ENCODE results near the gene FAM98A. TPM values are rescaled to one million over a fixed set of nuclear protein-coding genes. Genes with fewer than 3 reads are reported as not detected.
A peak's percentile ranks its signal among the peaks of the same experiment; 100 is the strongest.

FAM98A gene
- total RNA-seq, 1 experiment from 2014 or later, result 69.0 TPM

DNA sequence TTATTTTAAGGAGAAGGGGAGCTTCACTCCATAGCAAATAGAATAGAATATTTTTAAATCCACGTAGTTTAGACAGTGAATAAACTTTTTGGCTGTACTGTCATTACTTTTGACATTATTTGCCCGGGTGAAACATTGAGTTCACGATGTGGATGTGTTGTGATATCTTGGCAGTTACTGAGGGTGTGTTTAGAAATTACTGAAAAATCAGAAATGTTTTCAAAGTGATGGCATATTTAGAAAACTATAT is 769 bp upstream of the FAM98A start:
- Mint-ChIP-seq H3K9me3 (ENCODE audit: unreplicated experiment) (no peaks in the 10 kb centered on the region), H3K27me3 (ENCODE audit: insufficient read depth, unreplicated experiment) (no peaks in the 10 kb centered on the region), H3K27ac (ENCODE audit: low read depth, unreplicated experiment) (peak overlapping the region; percentile 94), H3K4me1 (ENCODE audit: insufficient read depth, unreplicated experiment) (peaks cover 7% of the 10 kb centered on the region), H3K36me3 (ENCODE audit: insufficient read depth, unreplicated experiment) (peaks cover 10% of the 10 kb centered on the region), H3K4me3 (ENCODE audit: unreplicated experiment) (peak overlapping the region; percentile 92)
- ChIA-PET POLR2A (interaction anchor here (0.5 to 1.9 kb wide), 6 partner anchors 9 to 464 kb away, joined by 3 to 9 read pairs (median 4); no protein-coding TSS in a partner anchor), CTCF (interaction anchor here (0.6 to 1.4 kb wide), 8 partner anchors 15 to 707 kb away, joined by 3 to 7 read pairs (median 3); no protein-coding TSS in a partner anchor)
- no peak for TF ChIP-seq CTCF (IDR thresholded peaks at IDR 0.05; ENCODE audit: unreplicated experiment)
- intact Hi-C loops (cut with micrococcal nuclease), result no loop called here
- DNase-seq (ENCODE audit: unreplicated experiment), result no peak
- BruUV-seq (replicated peaks), result no TSS peak

DNA sequence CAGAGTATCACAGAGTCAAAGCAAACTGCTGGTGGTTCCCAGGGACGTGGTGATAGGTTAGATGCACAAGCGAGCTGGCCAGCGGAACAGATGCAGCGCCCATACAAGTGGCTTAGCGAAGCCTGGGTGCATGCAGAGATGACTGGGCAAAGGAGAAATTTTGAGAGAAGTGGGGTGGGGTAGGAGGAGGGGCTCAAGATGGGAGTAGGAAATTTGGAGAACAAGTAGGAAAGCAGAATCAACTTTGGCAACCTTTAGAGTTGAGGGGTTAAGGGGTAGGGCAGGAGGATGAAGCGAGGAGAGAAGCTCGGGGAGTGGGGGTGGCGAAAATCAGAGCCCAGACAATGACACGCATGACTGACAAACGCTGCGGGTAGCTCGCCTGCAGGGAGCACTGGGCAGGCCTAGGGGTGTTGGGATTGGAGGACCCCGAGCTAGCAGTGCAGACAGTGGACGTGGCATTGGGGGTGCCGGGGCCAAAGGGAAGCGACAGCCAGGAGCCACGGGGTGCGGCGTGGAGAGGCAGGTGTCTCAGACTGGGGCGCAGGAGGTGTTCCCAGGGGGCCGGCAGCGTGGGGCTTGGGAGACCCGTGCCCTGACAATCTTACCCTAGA is 431 bp downstream of the FAM98A start:
- TF ChIP-seq CTCF (IDR thresholded peaks at IDR 0.05; ENCODE audit: unreplicated experiment), result no peak
- H3K4me3 Mint-ChIP-seq (ENCODE audit: unreplicated experiment), result peak overlapping the region; percentile 92
- H3K27me3 Mint-ChIP-seq (ENCODE audit: insufficient read depth, unreplicated experiment), result no peaks in the 10 kb centered on the region
- BruUV-seq (replicated peaks), result no TSS peak
- POLR2A ChIA-PET, result interaction anchor here (0.7 to 1.9 kb wide), 7 partner anchors 10 to 465 kb away, joined by 3 to 9 read pairs (median 4); no protein-coding TSS in a partner anchor
- peaks cover 7% of the 10 kb centered on the region for H3K4me1 Mint-ChIP-seq (ENCODE audit: insufficient read depth, unreplicated experiment)
- H3K36me3 Mint-ChIP-seq (ENCODE audit: insufficient read depth, unreplicated experiment), result peaks cover 21% of the 10 kb centered on the region
- DNase-seq (ENCODE audit: unreplicated experiment), result peak; percentile 54
- no peaks in the 10 kb centered on the region for H3K9me3 Mint-ChIP-seq (ENCODE audit: unreplicated experiment)
- CTCF ChIA-PET, result interaction anchor here (0.6 to 1.4 kb wide), 10 partner anchors 15 to 1232 kb away, joined by 3 to 7 read pairs (median 3); no protein-coding TSS in a partner anchor
- intact Hi-C loops (cut with micrococcal nuclease), result no loop called here
- H3K27ac Mint-ChIP-seq (ENCODE audit: low read depth, unreplicated experiment), result peak overlapping the region; percentile 94

DNA sequence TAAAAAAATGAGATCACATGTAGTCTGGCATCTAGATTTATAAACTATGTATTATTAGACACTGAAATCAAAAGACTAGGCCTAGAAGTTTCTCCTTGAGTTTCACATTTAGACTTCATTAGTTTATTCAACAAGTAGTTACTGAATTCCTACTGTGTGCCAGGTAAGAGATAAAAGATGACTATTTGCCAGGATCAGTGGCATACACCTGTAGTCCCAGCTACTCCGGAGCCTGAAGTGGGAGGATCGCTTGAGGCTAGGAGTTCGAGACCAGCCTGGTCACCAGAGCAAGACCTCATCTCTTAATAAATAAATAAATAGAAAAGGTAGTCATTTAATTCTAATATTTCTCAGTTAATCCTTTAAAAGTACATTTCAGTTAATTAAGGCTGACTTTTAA is 2.1 kb downstream of the FAM98A start:
- intact Hi-C loops (cut with micrococcal nuclease), result no loop called here
- no peaks in the 10 kb centered on the region for H3K27me3 Mint-ChIP-seq (ENCODE audit: insufficient read depth, unreplicated experiment)
- H3K4me3 Mint-ChIP-seq (ENCODE audit: unreplicated experiment), result peak overlapping the region; percentile 92

More for the DNA sequence above, 2.1 kb downstream of the FAM98A start:
- ChIA-PET POLR2A (interaction anchor here (0.9 kb wide), 1 partner anchor 377 kb away, joined by 3 read pairs; no protein-coding TSS in a partner anchor), CTCF (interaction anchor here (2.9 kb wide), 1 partner anchor 14 kb away, joined by 14 read pairs; no protein-coding TSS in a partner anchor)
- DNase-seq (ENCODE audit: unreplicated experiment), result no peak
- Mint-ChIP-seq H3K27ac (ENCODE audit: low read depth, unreplicated experiment) (peak overlapping the region; percentile 94), H3K4me1 (ENCODE audit: insufficient read depth, unreplicated experiment) (peaks cover 7% of the 10 kb centered on the region), H3K9me3 (ENCODE audit: unreplicated experiment) (no peaks in the 10 kb centered on the region), H3K36me3 (ENCODE audit: insufficient read depth, unreplicated experiment) (peaks cover 30% of the 10 kb centered on the region)
- BruUV-seq (replicated peaks), result no TSS peak
- no peak for TF ChIP-seq CTCF (IDR thresholded peaks at IDR 0.05; ENCODE audit: unreplicated experiment)
